Dedifferentiated amniotic fluid mesenchymal stem cell (primary cell): Measurements from ENCODE around the gene RFX7.
"Not testable (repeated sequence)": the region's sequence is repeated elsewhere in the genome, so short reads cannot be mapped to it uniquely, and the experiment has no call there.

ENCODE experiments used
- DNase-seq: peaks from one replicate; pipeline ENCODE4 v3.0.0-alpha.2; 2016; ENCODE audit errors: extremely low spot score

Gene RFX7

DNA sequence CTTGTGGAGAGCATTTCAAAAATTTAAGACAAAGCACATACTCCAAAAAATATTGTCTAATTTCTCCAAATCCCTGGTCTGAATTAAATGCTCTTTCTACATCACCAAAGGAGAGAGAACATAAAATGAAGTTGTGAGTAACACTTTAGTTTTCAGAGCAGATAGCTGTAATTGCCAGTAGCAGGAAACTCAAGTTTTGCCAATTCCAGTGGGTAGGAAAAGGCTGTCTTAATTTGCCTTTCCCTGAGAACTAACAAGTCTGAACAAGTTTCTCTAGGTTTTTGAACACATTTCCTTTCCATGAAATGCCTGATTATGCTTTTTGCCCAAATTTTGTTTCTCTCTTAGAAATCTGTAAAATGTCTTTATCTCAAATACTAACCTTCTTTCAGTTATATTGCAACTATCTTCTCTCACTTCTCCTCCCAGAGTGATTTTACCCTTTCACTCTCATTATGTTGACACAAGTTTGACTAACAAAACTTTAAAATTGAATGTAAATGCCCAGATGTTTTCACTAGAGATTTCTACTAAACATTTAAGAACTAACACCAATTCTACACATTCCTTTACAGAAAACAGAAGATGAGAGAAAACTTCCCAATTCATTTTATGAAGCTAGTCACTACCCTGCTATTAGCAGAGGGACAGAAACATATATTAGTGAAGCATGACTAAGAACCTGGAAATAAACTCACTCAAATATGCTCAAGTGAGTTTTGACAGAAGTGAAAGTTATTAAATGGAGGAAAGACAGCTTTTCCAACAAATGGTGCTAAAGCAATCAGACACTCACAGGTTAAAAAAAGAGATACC is 38.4 kb downstream of the RFX7 start:
- DNase-seq: peak; percentile 16

DNA sequence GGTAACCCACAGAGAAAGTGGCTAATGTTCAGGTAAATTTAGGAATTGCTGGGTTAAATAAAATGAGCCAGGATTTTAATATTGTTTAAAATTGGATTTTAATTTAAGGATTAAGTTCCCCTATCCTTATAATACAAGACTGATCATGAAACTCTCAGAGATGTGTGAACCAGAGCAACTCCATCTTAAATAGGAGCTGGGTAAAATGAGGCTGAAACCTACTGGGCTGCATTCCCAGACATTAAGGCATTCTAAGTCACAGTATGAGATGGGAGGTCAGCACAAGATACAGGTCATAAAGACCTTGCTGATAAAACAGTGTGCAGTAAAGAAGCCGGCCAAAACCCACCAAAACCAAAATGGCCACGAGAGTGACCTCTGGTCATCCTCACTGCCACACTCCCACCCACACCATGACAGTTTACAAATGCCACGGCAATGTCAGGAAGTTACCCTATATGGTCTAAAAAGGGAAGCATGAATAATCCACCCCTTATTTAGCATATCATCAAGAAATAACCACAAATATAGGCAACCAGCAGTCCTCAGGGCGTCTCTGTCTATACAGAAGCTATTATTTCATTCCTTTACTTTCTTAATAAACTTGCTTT is 40.3 kb downstream of the RFX7 start:
- DNase-seq: not testable (repeated sequence)

GRCh38 chr15:56202701-56203100 is 41.0 kb downstream of the RFX7 start:
- no peak for DNase-seq

GRCh38 chr15:56199038-56199437 is 44.6 kb downstream of the RFX7 start:
- DNase-seq: no peak

DNA sequence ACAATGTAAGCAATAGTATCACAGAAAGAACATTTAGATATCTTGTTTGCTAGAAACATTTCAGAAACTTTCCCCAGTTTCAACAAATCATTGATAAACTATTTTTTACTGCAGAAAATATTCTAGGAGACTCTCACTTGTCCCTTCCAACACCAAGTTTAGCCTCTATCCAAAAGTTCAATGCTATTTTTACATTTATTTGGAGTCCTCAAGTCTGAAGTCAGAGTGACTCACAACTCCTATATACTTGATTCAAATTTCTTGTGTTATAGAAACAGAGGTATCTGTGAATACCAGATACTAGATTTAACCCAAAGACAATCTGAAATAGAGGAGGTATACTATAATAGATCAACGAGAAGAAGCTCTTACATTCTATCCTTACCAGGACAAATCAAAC is 49.6 kb downstream of the RFX7 start:
- no peak for DNase-seq

DNA sequence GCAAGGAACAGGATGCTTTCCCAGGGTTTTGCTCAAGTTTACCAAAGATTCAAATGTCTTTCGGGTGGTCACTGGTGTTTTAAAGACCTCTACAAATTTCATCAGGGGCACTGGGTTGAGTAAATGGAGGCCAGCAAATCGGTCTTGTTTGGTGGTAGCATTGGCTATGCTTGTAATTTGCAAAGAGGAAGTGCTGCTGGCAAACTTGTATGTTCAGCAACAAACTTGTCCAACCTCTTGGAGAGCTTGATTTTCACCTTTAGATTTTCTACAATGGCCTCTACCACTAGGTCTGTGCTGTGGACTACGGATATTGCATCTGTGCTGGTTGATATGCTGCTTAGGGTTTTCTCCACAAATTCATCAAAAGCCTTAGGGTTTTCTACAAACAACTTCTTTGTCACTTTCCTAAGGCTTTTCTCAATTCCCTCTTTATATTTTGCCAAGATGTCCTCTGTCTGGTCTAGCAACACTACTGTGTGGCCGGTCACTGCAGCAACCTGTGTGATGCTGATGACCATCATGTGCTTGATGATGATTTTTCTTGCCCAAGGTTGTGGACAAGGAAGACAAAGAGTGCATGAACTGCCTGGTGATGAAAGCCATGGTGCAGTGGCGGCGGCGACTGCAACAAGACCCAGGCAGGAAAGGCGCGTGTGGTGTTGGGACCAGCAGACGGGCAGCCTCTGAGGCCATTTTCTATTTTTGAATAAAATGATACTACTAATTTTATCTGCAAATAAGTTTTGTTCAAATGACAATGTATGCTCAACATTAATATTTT is 50.8 kb downstream of the RFX7 start:
- no peak for DNase-seq

DNA sequence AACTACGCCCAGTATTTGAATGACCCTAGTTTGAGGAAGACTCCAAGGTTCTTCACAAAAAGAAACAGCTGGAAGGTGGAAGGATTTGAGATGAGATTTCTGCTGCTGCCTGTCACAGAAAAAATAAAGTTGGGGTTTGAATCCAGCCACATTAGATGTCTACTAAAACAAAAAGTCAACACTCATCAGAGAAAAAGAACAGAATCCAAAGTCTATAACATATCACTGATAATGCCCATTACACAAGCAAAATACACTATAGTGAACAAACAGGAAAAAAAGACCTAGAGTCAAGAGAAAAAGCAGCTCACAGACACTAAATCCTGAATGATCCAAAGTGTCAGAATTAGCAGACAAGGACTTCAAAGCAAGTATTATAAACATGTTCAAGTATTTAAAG is 56.0 kb downstream of the RFX7 start:
- DNase-seq: no peak

- DNase-seq: no peak
Measured at GRCh38 chr15:56185980-56186379, 57.7 kb downstream of the RFX7 start.

DNA sequence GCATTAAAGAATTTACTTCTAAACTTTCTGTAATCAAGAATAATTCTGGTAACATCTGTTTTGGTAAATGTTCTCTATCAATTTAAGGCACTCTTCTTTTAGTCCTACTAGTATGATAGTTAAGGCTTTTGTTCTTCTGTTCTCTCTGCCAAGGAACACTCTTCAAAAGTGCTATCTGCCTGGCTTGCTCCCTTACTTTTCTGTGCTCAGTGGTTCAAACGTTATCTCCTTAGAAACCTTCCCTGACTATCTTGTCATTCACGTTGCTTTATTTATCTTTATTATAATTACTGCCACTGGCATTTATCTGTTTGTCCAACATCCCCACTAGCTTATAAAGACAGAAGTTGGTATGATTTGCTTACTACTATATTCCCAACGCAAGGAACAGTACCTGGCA is 59.2 kb downstream of the RFX7 start:
- DNase-seq: no peak

GRCh38 chr15:56180851-56181250 is 62.8 kb downstream of the RFX7 start:
- DNase-seq: no peak

GRCh38 chr15:56176996-56177395 is 66.7 kb downstream of the RFX7 start:
- DNase-seq: no peak

- no peak for DNase-seq
Measured at GRCh38 chr15:56175788-56176187, 67.9 kb downstream of the RFX7 start.

- DNase-seq: no peak
Measured at GRCh38 chr15:56174649-56175048, 69.0 kb downstream of the RFX7 start.

GRCh38 chr15:56168394-56168793 is 75.3 kb downstream of the RFX7 start:
- no peak for DNase-seq

DNA sequence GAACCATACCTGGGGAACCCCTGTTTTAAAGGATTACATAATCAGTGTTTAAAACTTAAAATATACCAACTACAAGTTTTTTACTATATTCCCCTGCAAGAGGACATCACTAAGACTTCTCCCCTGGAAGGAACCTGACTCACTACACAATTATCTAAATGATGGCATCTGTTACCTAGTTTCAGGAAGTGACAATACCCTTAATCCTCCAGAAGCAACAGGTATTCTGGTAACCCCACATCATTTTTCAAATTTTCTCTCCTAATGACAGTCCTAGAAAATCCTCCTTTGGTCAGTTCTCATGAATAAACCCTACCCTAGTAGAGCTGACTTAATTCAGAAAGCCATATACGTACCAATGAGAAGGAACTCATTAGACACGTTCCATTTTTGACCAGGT is 78.4 kb downstream of the RFX7 start:
- DNase-seq: no peak

GRCh38 chr15:56160966-56161365 is 82.7 kb downstream of the RFX7 start:
- DNase-seq: no peak

DNA sequence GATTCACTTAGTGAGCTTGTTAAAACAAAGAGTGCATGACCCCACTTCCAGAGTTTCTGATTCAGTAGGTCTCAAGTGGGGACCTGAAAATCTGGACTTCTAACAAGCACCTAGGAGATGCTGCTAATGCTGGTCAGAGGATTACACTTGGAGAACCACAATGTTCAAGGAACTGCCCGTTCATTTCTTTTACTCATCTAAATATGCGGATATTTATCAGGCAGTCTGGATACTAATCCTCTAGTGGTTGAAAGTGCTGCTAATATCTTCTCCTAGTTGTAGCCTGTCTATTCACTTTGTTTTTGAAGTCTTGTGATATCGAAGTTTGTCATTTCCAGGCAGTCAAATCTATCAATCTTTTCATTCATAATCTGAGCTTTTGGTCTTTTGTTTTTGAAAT is 86.8 kb downstream of the RFX7 start:
- DNase-seq: no peak

GRCh38 chr15:56155278-56155677 is 88.4 kb downstream of the RFX7 start:
- DNase-seq: not testable (repeated sequence)

DNA sequence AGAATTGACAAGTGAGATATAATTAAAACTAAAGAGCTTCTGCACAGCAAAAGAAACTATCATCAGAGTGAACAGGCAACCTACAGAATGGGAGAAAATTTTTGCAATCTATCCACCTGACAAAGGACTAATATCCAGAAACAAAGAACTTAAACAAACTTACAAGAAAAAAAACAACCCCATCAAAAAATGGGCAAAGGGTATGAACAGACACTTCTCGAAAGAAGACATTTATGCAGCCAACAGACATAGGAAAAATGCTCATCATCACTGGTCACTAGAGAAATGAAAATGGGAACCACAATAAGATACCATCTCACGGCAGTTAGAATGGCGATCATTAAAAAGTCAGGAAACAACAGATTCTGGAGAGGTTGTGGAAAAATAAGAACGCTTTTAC is 88.9 kb downstream of the RFX7 start:
- DNase-seq: not testable (repeated sequence)

DNA sequence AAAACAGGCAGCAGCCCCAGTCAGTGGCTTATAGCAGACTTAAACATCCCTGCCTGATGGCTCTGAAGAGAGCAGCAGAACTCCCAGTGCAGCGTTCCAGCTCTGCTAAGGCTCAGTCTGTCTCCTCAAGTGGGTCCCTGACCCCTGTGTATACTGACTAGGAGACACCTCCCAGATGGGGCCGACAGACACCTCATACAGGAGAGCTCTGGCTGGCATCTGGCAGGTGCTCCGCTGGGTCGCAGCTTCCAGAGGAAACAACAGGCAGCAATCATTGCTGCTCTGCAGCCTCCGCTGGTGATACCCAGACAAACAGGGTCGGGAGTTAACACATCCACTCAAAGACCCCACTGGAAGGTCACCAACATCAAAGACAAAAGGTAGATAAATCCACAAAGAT is 93.5 kb downstream of the RFX7 start:
- DNase-seq: no peak

GRCh38 chr15:56148064-56148463 is 95.6 kb downstream of the RFX7 start:
- no peak for DNase-seq

GRCh38 chr15:56146756-56147155 is 96.9 kb downstream of the RFX7 start:
- no peak for DNase-seq

DNA sequence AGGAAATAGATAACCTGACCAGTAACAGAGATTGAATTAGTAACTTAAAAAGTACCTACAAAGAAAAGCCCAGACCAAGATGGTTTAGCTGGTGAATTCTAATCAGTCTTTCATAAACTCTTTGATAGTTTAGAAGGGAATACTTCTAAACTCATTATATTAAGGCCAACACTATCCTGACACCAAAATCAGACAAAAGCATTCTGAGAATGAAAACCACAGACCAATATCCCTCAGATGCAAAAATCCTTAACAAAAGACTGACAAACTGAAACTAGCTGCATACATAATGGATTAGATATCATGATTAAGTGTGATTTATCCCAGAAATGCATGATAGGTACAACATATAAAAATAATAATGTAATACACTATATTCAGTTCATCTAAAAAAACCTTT is 115.6 kb downstream of the RFX7 start:
- DNase-seq: no peak
